KMS-11 (cell line): ENCODE data around the gene CIAO3.

Experiments used
- H2AFZ ChIP-seq: fragments of 200-600 bp; sonication (generic); 2 replicates; pipeline ENCODE4 v1.6.1; 2016; ENCODE audit warnings: antibody characterized with exemption, mixed run types, low read depth
- H3K27ac ChIP-seq: fragments of 200-600 bp; sonication (generic); 2 replicates; pipeline ENCODE4 v1.6.1; 2016; ENCODE audit warnings: mild to moderate bottlenecking, mixed run types
- H3K27me3 ChIP-seq: fragments of 200-600 bp; sonication (generic); 2 replicates; pipeline ENCODE4 v1.6.1; 2017; ENCODE audit warnings: mild to moderate bottlenecking, low read depth, mixed run types, moderate library complexity; ENCODE audit not compliant: insufficient read depth
- H3K36me3 ChIP-seq: fragments of 200-600 bp; sonication (generic); 2 replicates; pipeline ENCODE4 v1.6.1; 2017; ENCODE audit warnings: mild to moderate bottlenecking, mixed run types; ENCODE audit not compliant: insufficient read depth
- H3K4me1 ChIP-seq: fragments of 200-600 bp; sonication (generic); 2 replicates; pipeline ENCODE4 v1.6.1; 2016; ENCODE audit warnings: mild to moderate bottlenecking, low read depth, mixed run types; ENCODE audit not compliant: poor library complexity, severe bottlenecking
- H3K4me2 ChIP-seq: fragments of 200-600 bp; sonication (generic); 2 replicates; pipeline ENCODE4 v1.7.0; 2016; ENCODE audit warnings: mild to moderate bottlenecking, mixed run types
- H3K4me3 ChIP-seq: fragments of 200-600 bp; sonication (generic); IDR thresholded peaks from 2 replicates; pipeline ENCODE4 v1.6.1; 2017; ENCODE audit warnings: low read depth, low read length, mixed read lengths; ENCODE audit not compliant: insufficient read depth
- H3K79me2 ChIP-seq: fragments of 200-600 bp; sonication (generic); 2 replicates; pipeline ENCODE4 v1.6.1; 2016; ENCODE audit warnings: low read depth, mixed run types; ENCODE audit not compliant: insufficient read depth
- H3K9ac ChIP-seq: fragments of 200-600 bp; sonication (generic); 2 replicates; pipeline ENCODE4 v1.6.1; 2016; ENCODE audit warnings: mild to moderate bottlenecking, mixed run types
- H4K20me1 ChIP-seq: fragments of 200-600 bp; sonication (generic); 2 replicates; pipeline ENCODE4 v1.6.1; 2016; ENCODE audit warnings: mild to moderate bottlenecking, mixed run types; ENCODE audit not compliant: insufficient read depth
- TF ChIP-seq, protein P1 (sequence below): fragments of 200-600 bp; sonication (generic); conservative IDR thresholded peaks from 2 replicates; pipeline ENCODE4 v1.6.1; 2017; ENCODE audit warnings: low read depth, mild to moderate bottlenecking, antibody characterized with exemption, low read length, moderate library complexity, mixed read lengths

Gene CIAO3

DNA sequence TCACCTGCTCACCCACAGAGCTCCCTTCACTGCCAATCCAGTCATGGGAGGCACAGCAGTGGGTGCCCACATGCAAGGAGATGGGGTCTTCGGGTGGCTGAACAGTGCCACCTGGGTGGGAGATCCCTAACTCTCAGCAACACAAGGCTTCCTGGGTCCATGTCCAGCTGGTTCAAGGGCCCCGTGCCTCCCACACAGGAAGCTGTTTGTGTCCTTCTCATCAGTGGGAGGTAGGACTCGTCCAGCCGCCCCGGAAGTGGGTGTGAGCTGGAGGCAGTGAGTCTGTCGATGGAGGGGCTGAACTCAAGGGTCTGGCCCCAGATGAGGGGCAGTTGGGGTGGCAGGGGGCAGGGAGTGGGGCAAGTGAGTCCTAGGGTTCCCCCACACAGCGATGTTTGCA lies 36.8 kb downstream of the CIAO3 start:
- Histone ChIP-seq H3K27me3 (peaks cover 88% of the 10 kb centered on the region), H3K36me3 (no peaks in the 10 kb centered on the region), H3K27ac (no peak overlapping the region), H3K4me1 (no peaks in the 10 kb centered on the region), H4K20me1 (no peaks in the 10 kb centered on the region), H3K4me3 (no peak overlapping the region), H3K4me2 (no peak overlapping the region), H2AFZ (no peak overlapping the region), H3K9ac (no peak overlapping the region), H3K79me2 (no peaks in the 10 kb centered on the region)
- TF ChIP-seq, protein P1, sequence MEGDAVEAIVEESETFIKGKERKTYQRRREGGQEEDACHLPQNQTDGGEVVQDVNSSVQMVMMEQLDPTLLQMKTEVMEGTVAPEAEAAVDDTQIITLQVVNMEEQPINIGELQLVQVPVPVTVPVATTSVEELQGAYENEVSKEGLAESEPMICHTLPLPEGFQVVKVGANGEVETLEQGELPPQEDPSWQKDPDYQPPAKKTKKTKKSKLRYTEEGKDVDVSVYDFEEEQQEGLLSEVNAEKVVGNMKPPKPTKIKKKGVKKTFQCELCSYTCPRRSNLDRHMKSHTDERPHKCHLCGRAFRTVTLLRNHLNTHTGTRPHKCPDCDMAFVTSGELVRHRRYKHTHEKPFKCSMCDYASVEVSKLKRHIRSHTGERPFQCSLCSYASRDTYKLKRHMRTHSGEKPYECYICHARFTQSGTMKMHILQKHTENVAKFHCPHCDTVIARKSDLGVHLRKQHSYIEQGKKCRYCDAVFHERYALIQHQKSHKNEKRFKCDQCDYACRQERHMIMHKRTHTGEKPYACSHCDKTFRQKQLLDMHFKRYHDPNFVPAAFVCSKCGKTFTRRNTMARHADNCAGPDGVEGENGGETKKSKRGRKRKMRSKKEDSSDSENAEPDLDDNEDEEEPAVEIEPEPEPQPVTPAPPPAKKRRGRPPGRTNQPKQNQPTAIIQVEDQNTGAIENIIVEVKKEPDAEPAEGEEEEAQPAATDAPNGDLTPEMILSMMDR, result no peak

DNA sequence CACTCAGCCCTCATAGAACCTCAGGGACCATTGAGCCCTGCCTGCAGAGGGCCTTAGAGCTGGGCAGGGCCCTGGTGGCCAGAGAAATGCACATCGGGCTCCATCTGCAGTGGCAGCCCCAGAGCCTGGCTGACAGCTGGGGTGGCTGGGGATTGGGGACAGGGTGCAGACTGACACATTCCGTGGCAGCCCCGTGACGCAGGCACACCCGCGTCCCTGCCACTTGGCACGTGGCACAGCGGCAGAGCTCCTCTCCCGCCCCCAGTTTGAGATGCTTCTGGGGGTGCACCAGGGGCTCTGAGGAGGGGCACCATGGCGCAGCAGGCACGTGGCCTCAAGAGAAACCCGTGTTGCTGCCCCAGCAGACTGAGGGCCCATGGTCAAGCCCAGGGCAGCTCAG lies 37.4 kb downstream of the CIAO3 start:
- TF ChIP-seq, protein P1, result no peak
- H3K4me2 ChIP-seq, result no peak overlapping the region
- no peaks in the 10 kb centered on the region for H3K79me2 ChIP-seq
- H3K9ac ChIP-seq, result no peak overlapping the region
- H3K27me3 ChIP-seq, result peaks cover 88% of the 10 kb centered on the region
- H3K36me3 ChIP-seq, result no peaks in the 10 kb centered on the region
- H3K4me1 ChIP-seq, result no peaks in the 10 kb centered on the region
- no peaks in the 10 kb centered on the region for H4K20me1 ChIP-seq
- H3K27ac ChIP-seq, result no peak overlapping the region
- no peak overlapping the region for H3K4me3 ChIP-seq
- H2AFZ ChIP-seq, result no peak overlapping the region

- peaks cover 91% of the 10 kb centered on the region for H3K27me3 ChIP-seq
- H3K9ac ChIP-seq, result no peak overlapping the region
- no peaks in the 10 kb centered on the region for H4K20me1 ChIP-seq
- H3K79me2 ChIP-seq, result no peaks in the 10 kb centered on the region
- H3K4me1 ChIP-seq, result no peaks in the 10 kb centered on the region
- no peak overlapping the region for H3K27ac ChIP-seq
- no peaks in the 10 kb centered on the region for H3K36me3 ChIP-seq
- TF ChIP-seq, protein P1, result no peak
- H2AFZ ChIP-seq, result no peak overlapping the region
- H3K4me2 ChIP-seq, result no peak overlapping the region
- no peak overlapping the region for H3K4me3 ChIP-seq
These were observed 38.5 kb downstream of the CIAO3 start for GRCh38 chr16:702341-702740.

DNA sequence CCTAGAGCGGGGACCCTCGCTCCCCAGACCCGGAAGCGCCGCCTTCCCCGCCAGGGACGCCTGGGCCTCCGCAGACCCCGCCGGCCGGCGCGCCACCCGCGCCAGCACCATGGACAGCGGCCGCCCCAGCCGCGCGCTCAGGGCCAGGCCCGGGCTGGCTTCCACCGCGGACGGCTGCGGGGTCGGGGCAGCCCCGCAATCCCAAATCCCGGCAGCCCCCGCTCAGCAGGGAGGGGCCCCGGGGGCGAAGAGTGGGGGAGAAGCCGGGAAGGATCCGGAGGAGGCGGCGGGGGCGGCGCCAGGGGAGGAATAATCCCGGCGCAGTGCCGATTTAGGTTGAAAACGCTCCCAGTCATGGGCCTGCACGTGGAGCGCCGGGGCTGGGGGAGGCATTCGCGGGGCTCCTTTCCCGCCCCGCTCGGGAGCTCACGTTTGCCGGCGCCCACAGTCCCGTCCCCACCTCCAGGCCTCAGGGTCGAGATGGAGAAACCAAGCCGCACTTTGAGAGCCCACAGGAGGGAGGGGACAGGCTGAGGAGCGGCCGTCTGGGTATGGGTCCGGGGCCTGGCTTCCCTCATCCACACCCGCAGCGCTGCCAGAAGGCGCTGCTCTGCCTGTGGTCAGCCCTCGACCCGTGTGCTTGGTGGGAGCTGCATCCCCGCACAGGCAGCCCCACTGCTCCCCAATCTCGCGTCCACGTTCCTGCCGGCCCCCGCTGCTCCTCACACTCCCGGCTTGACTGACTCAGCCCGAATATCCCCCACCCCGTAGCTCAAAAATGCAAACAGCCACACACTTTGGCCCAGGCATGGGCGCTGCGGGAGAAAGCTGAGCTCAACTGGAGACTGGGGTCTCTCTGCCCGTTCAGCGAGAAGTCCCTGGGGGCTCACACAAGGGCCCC lies 39.9 kb downstream of the CIAO3 start:
- H3K79me2 ChIP-seq, result no peaks in the 10 kb centered on the region
- H4K20me1 ChIP-seq, result no peaks in the 10 kb centered on the region
- H3K4me2 ChIP-seq, result no peak overlapping the region
- H3K9ac ChIP-seq, result no peak overlapping the region
- peaks cover 80% of the 10 kb centered on the region for H3K27me3 ChIP-seq
- H3K4me3 ChIP-seq, result no peak overlapping the region
- H3K36me3 ChIP-seq, result no peaks in the 10 kb centered on the region
- H3K27ac ChIP-seq, result no peak overlapping the region
- no peak overlapping the region for H2AFZ ChIP-seq
- H3K4me1 ChIP-seq, result peaks cover 5% of the 10 kb centered on the region
- TF ChIP-seq, protein P1, result no peak
